ENCODE results near the gene SH3PXD2B. TPM values are rescaled to one million over a fixed set of nuclear protein-coding genes. Genes with fewer than 3 reads are reported as not detected.

Gene SH3PXD2B
- total RNA-seq, 2 experiments from 2014 or later = 0.10 TPM; not detected in 1

DNA sequence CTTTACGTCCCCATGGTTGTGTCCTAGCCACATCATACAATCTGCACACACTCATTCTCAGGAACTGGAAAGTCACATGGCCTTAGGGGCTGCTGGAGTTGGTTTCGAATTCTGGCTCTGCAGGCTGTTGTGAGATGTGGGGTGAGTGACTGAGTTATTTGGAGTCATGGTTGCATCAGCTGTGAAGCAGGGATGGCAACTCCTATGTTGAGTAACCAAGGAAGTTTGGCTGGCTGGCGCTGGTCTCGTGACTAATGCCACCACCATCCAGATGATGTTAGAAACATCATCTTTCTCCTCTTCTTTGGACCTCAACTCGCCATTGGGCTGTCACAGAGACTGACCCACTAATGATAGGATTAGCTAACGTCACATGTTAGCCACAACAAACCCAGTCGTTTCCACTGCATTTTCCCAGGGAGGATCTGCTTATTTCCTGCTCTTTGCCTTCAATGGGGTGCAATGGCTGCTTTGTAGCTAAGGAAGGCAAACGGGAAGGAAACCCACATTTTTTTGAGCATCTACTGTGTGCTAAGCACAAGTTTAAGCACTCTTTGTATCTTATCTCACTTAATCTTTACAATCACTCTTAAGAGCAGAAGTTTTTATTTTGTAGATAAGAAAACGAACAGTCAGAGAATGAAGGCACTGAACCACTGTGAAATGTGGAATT is 92.6 kb downstream of the SH3PXD2B start:
- H3K4me3 ChIP-seq (ENCODE audit: low read depth, low read length, poor library complexity, severe bottlenecking) = no peak overlapping the region
- BruUV-seq (replicated peaks) = no TSS peak
- intact Hi-C loops (cut with micrococcal nuclease; ENCODE audit: unreplicated experiment) = no loop called here
- H3K9me2 ChIP-seq (ENCODE audit: insufficient read depth, low read length) = no peaks in the 10 kb centered on the region
- H3K4me2 ChIP-seq (ENCODE audit: low read length) = no peak overlapping the region
- TF ChIP-seq, protein P1, sequence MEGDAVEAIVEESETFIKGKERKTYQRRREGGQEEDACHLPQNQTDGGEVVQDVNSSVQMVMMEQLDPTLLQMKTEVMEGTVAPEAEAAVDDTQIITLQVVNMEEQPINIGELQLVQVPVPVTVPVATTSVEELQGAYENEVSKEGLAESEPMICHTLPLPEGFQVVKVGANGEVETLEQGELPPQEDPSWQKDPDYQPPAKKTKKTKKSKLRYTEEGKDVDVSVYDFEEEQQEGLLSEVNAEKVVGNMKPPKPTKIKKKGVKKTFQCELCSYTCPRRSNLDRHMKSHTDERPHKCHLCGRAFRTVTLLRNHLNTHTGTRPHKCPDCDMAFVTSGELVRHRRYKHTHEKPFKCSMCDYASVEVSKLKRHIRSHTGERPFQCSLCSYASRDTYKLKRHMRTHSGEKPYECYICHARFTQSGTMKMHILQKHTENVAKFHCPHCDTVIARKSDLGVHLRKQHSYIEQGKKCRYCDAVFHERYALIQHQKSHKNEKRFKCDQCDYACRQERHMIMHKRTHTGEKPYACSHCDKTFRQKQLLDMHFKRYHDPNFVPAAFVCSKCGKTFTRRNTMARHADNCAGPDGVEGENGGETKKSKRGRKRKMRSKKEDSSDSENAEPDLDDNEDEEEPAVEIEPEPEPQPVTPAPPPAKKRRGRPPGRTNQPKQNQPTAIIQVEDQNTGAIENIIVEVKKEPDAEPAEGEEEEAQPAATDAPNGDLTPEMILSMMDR (conservative IDR thresholded peaks at IDR 0.05; ENCODE audit: low read length) = no peak
- no peak for TF ChIP-seq EZH2phosphoT487 (IDR thresholded peaks at IDR 0.05; ENCODE audit: borderline replicate concordance, low read depth, low read length)
- DNase-seq (ENCODE audit: low spot score) = no peak
- 0 out of 2 replicates have a peak overlapping the region, but pooled peaks have one; percentile 1 for H2AFZ ChIP-seq (ENCODE audit: low read length)
- H3K4me1 ChIP-seq (ENCODE audit: insufficient read depth, low read length, poor library complexity, severe bottlenecking) = no peaks in the 10 kb centered on the region
- no peaks in the 10 kb centered on the region for H3K9me3 ChIP-seq (ENCODE audit: low read length)
- no peak overlapping the region for H3K27ac ChIP-seq (ENCODE audit: low read depth, low read length, poor library complexity, severe bottlenecking)
- ChIA-PET CTCF (ENCODE audit: unreplicated experiment) (no interaction called here), POLR2A (no interaction called here)
- no peaks in the 10 kb centered on the region for H3K79me2 ChIP-seq (ENCODE audit: insufficient read depth, low read depth, low read length)
- H4K20me1 ChIP-seq (ENCODE audit: insufficient read depth, low read length) = no peaks in the 10 kb centered on the region
- H3K36me3 ChIP-seq (ENCODE audit: insufficient read depth, low read length) = no peaks in the 10 kb centered on the region

DNA sequence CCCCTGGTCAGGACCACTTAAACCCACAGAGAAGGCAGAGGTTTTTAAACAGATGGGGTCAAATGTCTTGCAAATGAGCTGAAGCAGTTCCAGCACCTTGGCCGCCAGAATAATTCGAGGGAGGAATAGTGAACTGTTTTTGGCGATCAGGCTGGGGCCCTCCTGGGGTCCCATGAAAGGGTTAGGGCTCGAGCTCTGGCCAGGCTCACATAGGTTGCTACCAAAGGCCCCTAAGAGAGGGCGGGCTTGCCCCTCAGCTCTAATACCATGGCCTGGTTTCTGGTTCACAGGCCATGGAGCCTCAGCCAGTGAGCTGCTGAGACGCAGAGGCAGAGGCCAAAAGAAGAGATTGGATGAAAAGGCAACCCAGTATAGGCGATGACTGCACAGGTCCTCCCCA is 96.0 kb downstream of the SH3PXD2B start:
- no peak overlapping the region for H3K4me3 ChIP-seq (ENCODE audit: low read depth, low read length, poor library complexity, severe bottlenecking)
- intact Hi-C loops (cut with micrococcal nuclease; ENCODE audit: unreplicated experiment) = no loop called here
- no peak overlapping the region for H2AFZ ChIP-seq (ENCODE audit: low read length)
- TF ChIP-seq EZH2phosphoT487 (IDR thresholded peaks at IDR 0.05; ENCODE audit: borderline replicate concordance, low read depth, low read length) = no peak
- TF ChIP-seq, protein P1 (conservative IDR thresholded peaks at IDR 0.05; ENCODE audit: low read length) = no peak
- no peaks in the 10 kb centered on the region for H4K20me1 ChIP-seq (ENCODE audit: insufficient read depth, low read length)
- H3K9me3 ChIP-seq (ENCODE audit: low read length) = no peaks in the 10 kb centered on the region
- no peaks in the 10 kb centered on the region for H3K4me1 ChIP-seq (ENCODE audit: insufficient read depth, low read length, poor library complexity, severe bottlenecking)
- DNase-seq (ENCODE audit: low spot score) = no peak
- no peaks in the 10 kb centered on the region for H3K36me3 ChIP-seq (ENCODE audit: insufficient read depth, low read length)
- no peak overlapping the region for H3K27ac ChIP-seq (ENCODE audit: low read depth, low read length, poor library complexity, severe bottlenecking)
- BruUV-seq (replicated peaks) = no TSS peak
- H3K79me2 ChIP-seq (ENCODE audit: insufficient read depth, low read depth, low read length) = no peaks in the 10 kb centered on the region
- CTCF ChIA-PET (ENCODE audit: unreplicated experiment) = no interaction called here
- no peaks in the 10 kb centered on the region for H3K9me2 ChIP-seq (ENCODE audit: insufficient read depth, low read length)
- POLR2A ChIA-PET = no interaction called here
- H3K4me2 ChIP-seq (ENCODE audit: low read length) = no peak overlapping the region

DNA sequence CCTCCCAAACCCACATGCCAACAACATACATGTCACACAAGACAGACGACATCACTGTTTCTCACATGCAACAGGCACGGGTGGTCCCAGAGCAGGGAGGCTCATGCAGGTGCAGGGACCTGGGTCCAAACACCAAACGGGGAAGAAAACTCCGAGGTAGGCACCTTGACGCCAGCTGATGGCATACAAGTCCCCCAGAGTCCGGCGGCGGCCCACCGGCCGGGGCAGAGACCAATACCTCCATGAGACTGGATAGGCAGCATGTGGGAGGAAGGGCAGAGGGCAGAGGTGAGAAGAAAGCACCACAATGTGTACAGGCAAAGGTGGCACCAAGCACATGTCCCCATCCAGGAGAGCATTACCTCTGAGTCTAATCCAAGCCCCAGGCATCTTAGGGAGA is 97.8 kb downstream of the SH3PXD2B start:
- Histone ChIP-seq H3K27ac (ENCODE audit: low read depth, low read length, poor library complexity, severe bottlenecking) (no peak overlapping the region), H3K9me2 (ENCODE audit: insufficient read depth, low read length) (no peaks in the 10 kb centered on the region), H3K79me2 (ENCODE audit: insufficient read depth, low read depth, low read length) (no peaks in the 10 kb centered on the region), H4K20me1 (ENCODE audit: insufficient read depth, low read length) (no peaks in the 10 kb centered on the region), H3K4me3 (ENCODE audit: low read depth, low read length, poor library complexity, severe bottlenecking) (no peak overlapping the region), H3K36me3 (ENCODE audit: insufficient read depth, low read length) (no peaks in the 10 kb centered on the region), H3K4me1 (ENCODE audit: insufficient read depth, low read length, poor library complexity, severe bottlenecking) (no peaks in the 10 kb centered on the region), H3K9me3 (ENCODE audit: low read length) (no peaks in the 10 kb centered on the region), H2AFZ (ENCODE audit: low read length) (no peak overlapping the region), H3K4me2 (ENCODE audit: low read length) (no peak overlapping the region)
- CTCF ChIA-PET (ENCODE audit: unreplicated experiment) = no interaction called here
- no TSS peak for BruUV-seq (replicated peaks)
- no peak for TF ChIP-seq EZH2phosphoT487 (IDR thresholded peaks at IDR 0.05; ENCODE audit: borderline replicate concordance, low read depth, low read length)
- TF ChIP-seq, protein P1 (conservative IDR thresholded peaks at IDR 0.05; ENCODE audit: low read length) = no peak
- intact Hi-C loops (cut with micrococcal nuclease; ENCODE audit: unreplicated experiment) = no loop called here
- DNase-seq (ENCODE audit: low spot score) = no peak
- POLR2A ChIA-PET = interaction anchor here (0.6 kb wide), 1 partner anchor 38 kb away, joined by 4 read pairs; no protein-coding TSS in a partner anchor
